Measurements from ENCODE around the gene TBK1. TPM values are rescaled to one million over a fixed set of nuclear protein-coding genes. Genes with fewer than 3 reads are reported as not detected.

Gene TBK1
- total and polyA plus RNA-seq, 10 of the 15 experiments (the other 5 are each of a cell fraction or from before 2014, with no cell fraction given): 13.4 to 49.3 (median 37.7) TPM

DNA sequence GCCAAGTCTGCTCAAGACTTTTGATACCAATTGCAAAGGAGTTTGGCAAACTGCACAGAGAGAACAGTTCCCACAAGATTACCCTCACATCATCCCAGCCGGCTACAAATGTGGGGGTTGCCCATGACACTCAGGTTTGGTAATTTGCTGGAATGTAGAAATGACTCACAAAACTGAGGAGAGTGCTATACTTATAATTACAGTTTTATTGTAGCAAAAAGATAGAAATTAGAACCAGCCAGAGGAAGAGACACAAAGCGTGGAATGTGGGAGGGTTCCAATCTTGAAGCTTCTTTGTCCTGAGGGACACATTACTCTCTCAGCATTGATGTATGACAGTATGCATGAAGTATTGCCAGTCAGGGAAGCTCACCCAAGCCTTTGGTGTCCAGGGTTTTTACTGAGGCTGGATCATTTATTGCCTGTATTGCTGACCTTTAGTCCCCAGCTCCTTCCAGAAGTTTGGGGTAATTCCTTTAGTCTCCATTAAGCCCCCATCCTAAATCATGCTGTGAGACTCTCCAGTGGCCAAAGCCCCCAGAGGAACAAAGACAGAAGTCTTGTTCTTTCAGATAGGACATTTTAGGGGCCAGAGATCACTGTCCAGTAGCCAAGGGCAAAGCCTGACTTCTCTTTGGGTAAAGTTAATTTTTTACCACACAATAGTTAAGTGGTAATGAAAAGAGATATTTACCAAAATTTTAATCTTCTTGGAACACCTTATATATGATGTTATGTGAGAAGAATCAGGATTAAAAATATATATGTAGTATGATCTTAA lies 9.9 kb downstream of the TBK1 start:
- peaks cover 39% of the 10 kb centered on the region for H3K79me2 ChIP-seq (ENCODE audit: control insufficient read depth, insufficient read depth, low read length)
- no peaks in the 10 kb centered on the region for H3K27me3 ChIP-seq (replicated peaks in 1 of 2; ENCODE audit: control insufficient read depth in 2 of 2, insufficient read depth in 2 of 2, low read length in 1 of 2)
- no peaks in the 10 kb centered on the region for H3K9me3 ChIP-seq (replicated peaks; ENCODE audit: control insufficient read depth, insufficient read depth, low read length)
- CTCF ChIA-PET: no interaction called here
- no peak overlapping the region for H3K4me2 ChIP-seq (ENCODE audit: control insufficient read depth, insufficient read depth)
- H3K9ac ChIP-seq (ENCODE audit: control insufficient read depth, insufficient read depth, low read length): no peak overlapping the region
- no peak for DNase-seq (ENCODE audit: low read depth, low spot score)
- H4K20me1 ChIP-seq (ENCODE audit: control insufficient read depth, insufficient read depth): no peaks in the 10 kb centered on the region
- WGBS (ENCODE audit: insufficient coverage, insufficient replicate concordance, low lambda C conversion rate, missing lambda C conversion rate): 67% methylated on average over 2 of the region's 2 CpGs
- H3K36me3 ChIP-seq (ENCODE audit: control insufficient read depth in 2 of 2, insufficient read depth in 2 of 2, low read length in 1 of 2): peaks cover 2 to 11% of the 10 kb centered on the region in 2 experiments; a peak in 3 of 4 replicates
- H3K4me3 ChIP-seq: no peak overlapping the region
- H3K4me1 ChIP-seq (ENCODE audit: control insufficient read depth, insufficient read depth, low read length): peaks cover 12% of the 10 kb centered on the region
- SMC1A ChIA-PET (ENCODE audit: uncharacterized antibody, unreplicated experiment): no interaction called here
- no peak overlapping the region for H3K27ac ChIP-seq (ENCODE audit: control insufficient read depth, insufficient read depth)
- no peak for ATAC-seq
- in situ Hi-C loops (cut with MboI) (no loop called here), intact Hi-C loops (cut with micrococcal nuclease; ENCODE audit: unreplicated experiment) (no loop called here)
- H2AFZ ChIP-seq (ENCODE audit: control insufficient read depth, low read depth, low read length): no peak overlapping the region
- FAIRE-seq: no peak
- POLR2A ChIA-PET: no interaction called here
- no TSS peak for BruUV-seq (replicated peaks)
- TF ChIP-seq RFX5 (IDR thresholded peaks at IDR 0.05; ENCODE audit: low read depth, low read length) (no peak), USF1 (IDR thresholded peaks at IDR 0.05; ENCODE audit: borderline replicate concordance, extremely low read length, insufficient read depth, low read depth, low read length) (no peak), IKZF2 (IDR thresholded peaks at IDR 0.05) (no peak), HCFC1 (IDR thresholded peaks at IDR 0.05; ENCODE audit: low read length) (no peak), KDM1A (IDR thresholded peaks at IDR 0.05; ENCODE audit: borderline replicate concordance) (no peak), ZZZ3 (IDR thresholded peaks at IDR 0.05; ENCODE audit: control insufficient read depth, insufficient read length, low read depth) (no peak), SMAD5 (IDR thresholded peaks at IDR 0.05; ENCODE audit: low read depth) (no peak), TCF7 (IDR thresholded peaks at IDR 0.05; ENCODE audit: borderline replicate concordance) (no peak), CREM (IDR thresholded peaks at IDR 0.05; ENCODE audit: low read depth) (no peak), IRF4 (IDR thresholded peaks at IDR 0.05; ENCODE audit: low read depth, low read length) (no peak), STAT1 (conservative IDR thresholded peaks at IDR 0.05) (no peak), EZH2 (IDR thresholded peaks at IDR 0.05; ENCODE audit: borderline replicate concordance, control insufficient read depth, low read depth, low read length) (no peak), FOXK2 (IDR thresholded peaks at IDR 0.05) (no peak)
- TF ChIP-seq, protein P1, sequence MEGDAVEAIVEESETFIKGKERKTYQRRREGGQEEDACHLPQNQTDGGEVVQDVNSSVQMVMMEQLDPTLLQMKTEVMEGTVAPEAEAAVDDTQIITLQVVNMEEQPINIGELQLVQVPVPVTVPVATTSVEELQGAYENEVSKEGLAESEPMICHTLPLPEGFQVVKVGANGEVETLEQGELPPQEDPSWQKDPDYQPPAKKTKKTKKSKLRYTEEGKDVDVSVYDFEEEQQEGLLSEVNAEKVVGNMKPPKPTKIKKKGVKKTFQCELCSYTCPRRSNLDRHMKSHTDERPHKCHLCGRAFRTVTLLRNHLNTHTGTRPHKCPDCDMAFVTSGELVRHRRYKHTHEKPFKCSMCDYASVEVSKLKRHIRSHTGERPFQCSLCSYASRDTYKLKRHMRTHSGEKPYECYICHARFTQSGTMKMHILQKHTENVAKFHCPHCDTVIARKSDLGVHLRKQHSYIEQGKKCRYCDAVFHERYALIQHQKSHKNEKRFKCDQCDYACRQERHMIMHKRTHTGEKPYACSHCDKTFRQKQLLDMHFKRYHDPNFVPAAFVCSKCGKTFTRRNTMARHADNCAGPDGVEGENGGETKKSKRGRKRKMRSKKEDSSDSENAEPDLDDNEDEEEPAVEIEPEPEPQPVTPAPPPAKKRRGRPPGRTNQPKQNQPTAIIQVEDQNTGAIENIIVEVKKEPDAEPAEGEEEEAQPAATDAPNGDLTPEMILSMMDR (IDR thresholded peaks at IDR 0.05 in 2 of 3, conservative IDR thresholded peaks at IDR 0.05 in 1 of 3; ENCODE audit: control insufficient read depth in 2 of 3, extremely low read depth in 1 of 3, insufficient read depth in 1 of 3, low read depth in 3 of 3, low read length in 3 of 3): no peak
- RAD21 ChIA-PET (ENCODE audit: unreplicated experiment): no interaction called here

Data from GM12878 (cell line).